HG03521 (cell line): ENCODE data around the gene F11R.
A peak's percentile ranks its signal among the peaks of the same experiment; 100 is the strongest.
"Not testable (repeated sequence)": the region's sequence is repeated elsewhere in the genome, so short reads cannot be mapped to it uniquely, and the experiment has no call there.

Experiments
- ATAC-seq: cut with Tn5 transposase; IDR thresholded peaks from one replicate; pipeline ENCODE4 v1.9.1; 2021; ENCODE audit warnings: mild to moderate bottlenecking, moderate library complexity; ENCODE audit not compliant: unreplicated experiment

The F11R gene

DNA sequence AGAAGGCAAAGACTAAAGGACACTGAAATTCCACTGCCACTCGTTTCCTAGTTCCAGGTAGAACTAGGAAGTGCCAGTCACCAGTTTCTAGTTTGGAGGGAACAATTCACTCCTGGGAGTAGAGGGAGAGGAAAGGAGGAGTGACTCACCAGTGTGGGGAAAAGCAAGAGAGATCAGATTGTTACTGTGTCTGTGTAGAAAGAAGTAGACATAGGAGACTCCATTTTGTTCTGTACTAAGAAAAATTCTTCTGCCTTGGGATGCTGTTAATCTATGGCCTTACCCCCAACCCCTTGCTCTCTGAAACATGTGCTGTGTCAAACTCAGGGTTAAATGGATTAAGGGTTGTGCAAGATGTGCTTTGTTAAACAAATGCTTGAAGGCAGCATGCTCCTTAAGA lies 4.3 kb downstream of the F11R start:
- ATAC-seq, result not testable (repeated sequence)

DNA sequence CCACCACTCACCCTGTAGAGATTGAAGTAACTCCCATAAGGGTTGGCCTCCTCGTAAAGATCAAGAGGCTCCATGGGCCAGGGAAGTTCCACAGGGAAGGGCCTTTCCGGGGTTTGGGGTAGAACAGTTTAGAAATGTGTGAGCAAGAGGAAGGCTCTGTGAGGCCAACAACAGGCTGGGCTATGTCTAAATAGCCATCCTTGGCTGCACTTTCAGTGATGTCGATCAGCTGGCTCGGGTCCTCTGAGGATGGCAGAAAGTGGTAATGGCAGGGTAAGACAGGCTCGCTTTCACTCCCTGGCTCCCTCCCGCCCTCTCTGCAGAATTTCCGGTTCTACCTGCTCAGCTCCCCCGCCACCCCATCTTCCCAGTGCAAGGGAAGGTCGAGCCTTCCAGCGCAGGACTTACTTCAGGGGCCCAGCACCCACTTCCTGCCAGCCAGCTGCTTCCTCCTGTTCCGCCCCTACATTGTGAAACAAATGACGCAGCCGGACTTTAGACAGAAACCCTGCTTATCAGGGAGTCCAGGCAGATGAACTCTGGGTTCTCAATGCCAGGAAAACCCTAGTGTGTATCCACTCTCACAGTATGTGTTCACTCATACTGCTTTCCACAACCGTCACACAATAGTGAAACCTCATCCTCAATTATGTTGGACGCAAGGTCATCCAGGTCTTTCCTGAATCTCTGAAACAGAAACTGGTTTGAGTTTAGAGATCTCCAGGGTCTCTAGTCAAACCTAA lies 7.3 kb downstream of the F11R start:
- peak; percentile 81 for ATAC-seq

DNA sequence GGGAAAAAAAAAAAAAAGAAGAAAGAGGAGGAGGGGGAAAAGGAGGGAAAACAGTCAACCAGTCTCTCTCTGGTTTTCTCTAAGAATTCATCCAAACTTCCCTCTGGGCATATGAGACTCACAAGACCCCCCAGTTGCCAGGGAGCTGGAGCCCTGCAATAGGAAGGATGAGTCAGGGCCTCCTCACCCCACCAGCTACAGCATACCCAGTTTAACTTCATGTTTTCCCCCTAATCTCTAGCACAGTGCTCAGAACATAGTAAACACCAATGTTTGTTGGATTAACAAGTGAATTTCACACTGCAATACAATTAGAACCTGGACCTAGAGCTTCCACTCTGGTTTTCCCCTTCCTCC lies 7.8 kb downstream of the F11R start:
- ATAC-seq, result no peak

DNA sequence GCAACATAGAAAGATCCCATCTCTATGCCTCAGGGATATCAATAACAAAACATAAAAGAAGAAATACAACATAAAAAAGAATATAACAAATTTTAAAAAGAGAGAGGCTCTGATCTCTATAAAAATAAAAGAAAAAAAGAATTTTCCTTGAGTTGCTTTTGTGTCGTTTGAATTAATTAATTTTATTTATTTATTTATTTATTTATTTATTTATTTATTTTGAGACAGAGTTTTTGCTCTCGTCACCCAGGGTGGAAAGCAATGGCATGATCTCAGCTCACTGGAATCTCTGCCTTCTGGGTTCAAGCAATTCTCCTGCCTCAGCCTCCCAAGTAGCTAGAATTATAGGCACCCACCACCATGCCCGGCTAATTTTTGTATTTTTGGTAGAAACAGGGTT lies 8.5 kb downstream of the F11R start:
- no peak for ATAC-seq

DNA sequence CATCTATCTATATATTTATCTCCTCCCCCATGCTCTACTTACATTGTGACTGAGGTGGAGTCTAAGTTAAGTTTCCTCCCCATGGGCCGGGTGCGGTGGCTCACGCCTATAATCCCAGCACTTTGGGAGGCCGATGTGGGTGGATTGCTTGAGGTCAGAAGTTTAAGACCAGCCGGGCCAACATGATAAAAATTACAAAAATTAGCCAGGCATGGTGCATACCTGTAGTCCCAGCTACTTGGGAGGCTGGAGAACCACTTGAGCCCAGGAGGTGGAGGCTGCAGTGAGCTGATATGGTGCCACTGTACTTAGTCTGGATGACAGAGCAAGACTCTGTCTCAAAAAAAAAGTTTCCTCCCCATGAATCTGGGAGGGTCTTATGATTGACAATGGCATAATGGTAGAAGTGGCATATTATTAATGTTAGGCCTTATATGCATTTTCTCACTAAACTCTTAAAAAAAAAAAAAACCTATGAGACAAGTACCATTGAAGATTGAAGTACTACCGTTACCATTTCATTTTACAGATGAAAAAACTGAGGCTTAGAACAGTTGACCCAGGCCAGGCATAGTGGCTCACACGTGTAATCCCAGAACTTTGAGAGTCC lies 11.2 kb downstream of the F11R start:
- no peak for ATAC-seq

DNA sequence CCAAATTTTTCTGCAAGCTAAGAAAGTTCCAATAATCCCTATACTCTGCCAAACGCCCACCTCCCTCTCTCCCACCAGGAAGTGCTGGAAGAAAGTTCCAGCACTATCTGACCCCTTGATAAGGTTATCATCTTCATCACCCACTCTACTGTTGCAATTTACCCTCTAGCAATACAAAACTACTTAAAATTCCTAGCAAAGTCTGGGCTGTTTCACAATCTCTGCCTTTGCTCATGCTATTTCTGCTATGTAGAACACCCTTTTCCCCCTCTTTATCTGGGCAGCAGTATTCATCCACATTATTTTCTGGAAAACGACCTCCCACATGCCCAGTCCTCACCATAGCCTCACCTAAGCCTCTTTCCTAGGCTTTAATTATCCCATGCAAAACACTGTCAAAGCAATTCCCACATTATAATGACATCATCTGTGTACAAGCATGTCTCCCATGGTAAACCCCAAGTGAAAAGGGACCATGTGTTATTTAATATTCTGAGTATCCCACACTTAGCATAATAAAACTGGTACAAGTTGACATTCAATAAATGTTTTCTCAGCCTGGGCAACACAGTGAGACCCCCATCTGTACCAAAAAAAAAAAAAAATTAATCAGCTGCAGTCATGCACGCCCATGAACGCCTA lies 12.0 kb downstream of the F11R start:
- ATAC-seq, result no peak

DNA sequence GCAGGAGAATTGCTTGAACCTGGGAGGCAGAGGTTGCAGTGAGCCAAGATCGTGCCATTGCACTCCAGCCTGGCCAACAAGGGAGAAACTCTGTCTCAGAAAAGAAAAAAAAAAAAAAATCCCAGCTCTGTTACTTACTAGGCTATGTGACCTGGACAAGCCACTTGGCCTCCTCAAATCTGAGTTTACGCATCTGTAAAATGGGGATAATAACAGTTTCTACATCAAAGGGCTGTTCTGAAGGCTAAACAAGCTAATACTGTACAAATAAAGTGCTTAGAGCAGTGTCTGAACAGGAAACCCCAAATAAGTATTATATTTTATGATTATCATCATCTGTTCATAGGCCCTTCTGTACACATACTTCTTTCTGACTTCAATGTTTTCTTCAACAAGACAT lies 13.6 kb downstream of the F11R start:
- no peak for ATAC-seq

DNA sequence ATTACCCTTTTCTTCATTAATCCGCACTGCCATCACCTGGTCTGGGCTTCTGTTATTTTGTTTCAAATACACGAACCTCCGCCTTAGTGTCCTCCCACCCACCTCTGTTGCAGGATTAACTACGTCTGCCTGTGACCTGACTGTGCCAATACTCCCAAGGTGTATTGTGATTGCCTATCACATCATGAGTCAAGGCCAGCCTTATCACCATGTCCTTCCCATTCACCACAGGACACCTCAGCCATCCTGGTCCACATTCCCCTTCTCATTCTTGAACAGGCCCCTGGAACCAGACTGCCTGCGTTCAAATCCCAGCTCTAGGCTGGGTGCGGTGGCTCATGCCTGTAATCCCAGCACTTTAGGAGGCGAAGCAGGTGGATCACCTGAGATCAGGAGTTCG lies 14.4 kb downstream of the F11R start:
- no peak for ATAC-seq

DNA sequence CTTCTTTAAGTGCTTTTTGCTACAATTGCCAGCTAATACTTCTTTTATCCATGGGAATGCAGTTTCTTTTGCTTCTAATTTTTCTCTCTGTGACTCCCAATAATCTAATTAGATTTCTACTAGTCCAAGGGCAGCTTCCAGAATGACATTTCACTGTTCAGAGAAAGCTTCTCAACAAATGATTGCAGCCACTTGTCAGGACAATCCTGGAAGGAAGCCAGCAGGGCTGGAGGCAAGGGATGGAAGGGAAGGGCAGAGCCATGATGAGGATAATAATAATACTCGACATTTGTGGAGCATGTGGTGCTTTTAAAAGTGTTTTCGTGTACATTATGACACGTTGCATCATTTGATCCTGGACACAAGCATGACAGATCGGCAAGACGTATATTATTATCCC lies 19.4 kb downstream of the F11R start:
- no peak for ATAC-seq

DNA sequence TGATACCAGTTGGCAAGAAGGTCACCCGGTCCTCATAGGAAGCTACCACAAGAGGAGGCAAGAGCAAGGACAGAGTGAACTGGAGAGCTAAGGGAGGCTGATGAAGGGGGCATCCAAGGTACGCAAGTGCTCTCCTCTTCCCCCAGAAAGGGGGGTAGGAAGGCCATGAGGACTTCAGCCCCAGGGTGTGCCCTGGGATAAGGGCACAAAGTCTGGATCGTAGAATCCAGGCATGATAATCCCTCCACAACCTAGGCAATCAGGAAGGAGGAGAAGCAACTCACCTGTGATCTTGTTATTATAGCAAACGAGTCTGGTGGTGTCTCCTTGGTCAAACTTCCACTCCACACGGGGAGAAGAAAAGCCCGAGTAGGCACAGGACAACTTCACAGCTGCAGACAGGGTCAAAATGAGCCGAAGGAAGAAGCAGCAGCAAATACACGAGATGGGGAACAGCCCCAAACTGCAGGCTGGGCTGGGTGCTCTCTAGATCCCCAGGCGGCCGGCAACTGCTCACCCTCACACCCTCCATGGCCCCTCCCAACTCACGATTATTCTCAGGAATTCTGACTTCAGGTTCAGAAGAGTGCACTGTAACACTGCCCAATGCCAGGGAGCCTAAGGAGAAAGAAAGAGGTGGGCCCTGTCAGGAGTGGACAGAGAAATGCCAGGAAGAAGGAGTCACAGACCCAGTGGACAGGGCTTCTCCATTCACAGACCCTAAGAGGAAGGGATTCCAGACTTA lies 20.0 kb downstream of the F11R start:
- no peak for ATAC-seq

DNA sequence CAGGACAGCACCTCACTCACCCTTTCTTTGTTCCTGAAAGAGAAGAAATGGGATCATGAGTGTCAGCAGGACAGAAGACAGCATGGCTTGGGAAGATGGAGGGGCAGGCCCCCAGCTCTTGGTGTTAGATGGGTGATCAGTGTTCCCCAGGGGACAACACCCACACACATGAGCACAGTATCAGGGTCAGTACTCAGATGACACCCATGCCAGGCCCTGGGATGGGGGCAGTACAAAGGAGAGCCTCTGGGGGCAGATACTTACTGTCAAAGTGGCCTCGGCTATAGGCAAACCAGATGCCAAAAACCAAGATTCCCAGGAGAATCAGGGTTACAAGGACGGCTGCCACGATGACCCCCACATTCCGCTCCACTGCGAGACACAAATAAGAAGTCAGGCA lies 21.6 kb downstream of the F11R start:
- ATAC-seq, result no peak

DNA sequence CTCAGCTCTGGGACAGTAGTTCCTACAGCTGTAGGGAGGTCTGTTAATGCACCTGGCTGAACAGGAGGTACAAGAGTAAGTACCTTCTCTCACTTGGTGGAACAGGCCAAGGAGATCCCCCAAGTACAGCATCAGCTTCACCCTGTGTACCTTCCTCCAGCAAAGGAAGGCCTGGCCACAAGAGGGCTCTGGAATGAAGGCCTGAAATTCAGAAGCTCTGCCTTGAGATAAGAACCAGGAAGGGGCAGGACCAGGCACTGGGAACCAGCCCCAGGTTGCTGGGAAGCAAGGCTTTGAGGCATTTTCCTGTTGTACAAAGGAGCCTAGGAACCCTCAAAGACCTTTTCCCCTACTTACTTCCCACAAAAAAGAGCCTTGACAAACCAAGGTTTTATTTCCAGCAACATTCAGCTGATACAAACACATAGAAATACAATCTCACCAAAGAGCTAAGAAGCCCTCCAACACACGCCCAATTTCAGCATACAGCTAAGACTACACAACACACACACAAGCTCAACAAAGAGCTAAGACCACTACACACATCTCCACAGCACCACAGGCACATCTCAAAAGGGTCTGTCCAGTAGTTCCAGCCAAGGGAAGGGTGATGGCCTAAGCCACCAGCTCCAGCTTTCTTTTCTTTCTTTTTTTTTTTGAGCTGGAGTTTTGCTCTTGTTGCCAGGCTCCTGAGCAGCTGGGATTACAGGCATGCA lies 23.5 kb downstream of the F11R start:
- ATAC-seq, result no peak

DNA sequence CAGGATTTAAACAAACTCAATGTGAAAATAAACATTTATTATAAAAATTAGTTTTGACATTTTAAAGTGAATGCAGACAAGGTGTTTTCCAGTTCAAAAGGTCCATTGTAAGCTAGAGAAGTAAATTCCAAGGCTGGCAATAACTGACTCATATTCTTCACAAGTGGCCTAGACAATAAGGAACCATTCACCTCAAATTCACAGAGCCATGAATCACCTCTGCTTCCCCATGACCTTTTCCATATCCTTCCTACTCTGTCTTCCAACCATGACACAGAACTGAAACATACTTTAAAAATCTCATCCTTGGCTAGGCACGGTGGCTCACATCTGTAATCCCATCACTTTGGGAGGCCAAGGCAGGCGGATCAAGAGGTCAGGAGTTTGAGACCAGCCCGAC lies 24.8 kb downstream of the F11R start:
- ATAC-seq, result no peak

DNA sequence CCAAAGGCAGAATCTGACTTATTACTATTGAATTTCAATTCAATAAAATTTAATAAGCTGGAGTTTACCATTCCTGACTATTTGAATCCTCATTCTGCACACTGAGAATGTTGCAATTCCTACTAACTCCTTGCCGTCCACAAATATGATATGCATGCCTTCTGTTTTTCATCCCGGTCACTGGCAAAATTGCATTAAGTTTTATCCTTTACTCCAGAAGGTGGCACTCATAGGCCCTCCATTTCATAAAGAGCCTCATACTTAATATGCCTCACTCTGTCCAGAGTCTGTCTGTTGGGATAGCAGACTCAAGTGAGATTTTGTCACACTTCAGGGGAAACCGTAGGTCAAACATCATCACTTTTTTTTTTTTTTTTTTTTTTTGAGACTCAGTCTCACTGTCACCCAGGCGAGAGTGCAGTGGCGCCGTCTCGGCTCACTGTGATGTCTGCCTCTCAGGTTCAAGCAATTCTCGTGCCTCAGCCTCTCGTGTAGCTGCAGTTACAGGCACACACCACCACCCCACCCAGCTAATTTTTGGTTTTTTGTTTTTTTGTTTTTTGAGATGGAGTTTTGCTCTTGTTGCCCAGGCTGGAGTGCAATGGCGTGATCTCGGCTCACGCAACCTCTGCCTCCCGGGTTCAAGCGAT lies 27.3 kb downstream of the F11R start:
- ATAC-seq, result no peak

DNA sequence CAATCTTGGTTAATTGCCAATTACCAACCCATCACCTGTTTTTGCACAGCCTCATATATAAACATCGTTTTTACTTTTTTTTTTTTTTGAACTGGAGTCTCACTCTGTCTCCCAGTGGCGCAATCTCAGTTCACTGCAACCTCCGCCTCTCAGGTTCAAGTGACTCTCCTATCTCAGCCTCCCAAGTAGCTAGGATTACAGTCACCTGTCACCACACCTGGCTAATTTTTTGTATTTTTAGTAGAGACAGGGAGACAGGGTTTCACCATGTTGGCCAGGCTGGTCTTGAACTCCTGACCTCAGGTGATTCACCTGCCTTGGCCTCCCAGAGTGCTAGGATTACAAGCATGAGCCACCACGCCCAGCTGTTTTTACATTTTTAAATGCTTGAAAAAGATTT lies 28.9 kb downstream of the F11R start:
- not testable (repeated sequence) for ATAC-seq

DNA sequence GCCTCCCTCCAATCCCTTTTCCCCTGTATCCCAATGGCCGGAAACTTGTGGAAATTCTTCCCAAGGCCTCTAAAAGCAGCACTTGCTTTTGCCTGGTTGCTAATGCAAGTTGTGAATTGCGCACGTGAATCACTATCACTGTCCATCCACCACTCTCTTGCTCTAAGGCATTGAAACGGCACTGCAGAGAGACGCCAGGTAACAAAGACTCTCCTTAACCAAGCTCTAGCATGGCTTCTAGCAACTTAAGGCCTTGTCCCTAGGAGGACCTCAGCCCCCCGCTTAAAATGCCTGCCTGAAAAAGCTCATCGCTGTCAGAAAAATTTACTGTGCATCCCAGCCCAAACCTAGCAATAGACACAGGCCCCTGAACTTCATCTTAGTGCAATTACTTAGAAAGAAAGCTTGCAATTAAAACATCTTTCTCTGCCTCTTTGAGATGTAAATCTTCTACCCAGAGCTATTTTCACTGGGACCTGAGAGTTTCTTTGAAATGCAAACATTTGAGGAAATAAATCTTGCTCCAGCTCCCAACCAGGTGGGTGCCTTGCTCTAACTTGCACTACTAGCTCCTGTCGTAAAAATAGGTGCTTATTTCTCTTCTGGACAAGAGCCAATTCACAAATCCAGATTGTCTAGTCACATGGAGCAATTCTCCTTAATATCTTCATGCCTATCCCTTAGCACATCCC lies 33.4 kb downstream of the F11R start:
- no peak for ATAC-seq

DNA sequence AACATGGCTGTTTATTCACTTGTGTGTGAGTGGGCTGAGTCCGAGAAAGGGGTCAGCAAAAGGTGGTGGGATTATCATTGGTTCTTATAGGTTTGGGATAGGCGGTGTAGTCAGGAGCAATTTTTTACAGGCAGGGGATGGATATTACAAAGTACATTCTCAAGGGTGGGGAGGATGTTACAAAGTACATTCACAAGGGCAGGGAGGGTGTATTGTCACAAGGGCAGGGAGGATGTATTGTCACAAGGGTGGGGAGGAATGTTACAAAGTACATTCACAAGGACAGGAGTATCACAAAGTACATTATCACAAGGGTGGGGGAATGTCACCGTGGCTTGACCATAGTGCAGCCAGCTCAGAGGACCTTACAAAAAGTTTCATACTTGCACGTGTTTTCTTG lies 35.2 kb downstream of the F11R start:
- ATAC-seq, result no peak

DNA sequence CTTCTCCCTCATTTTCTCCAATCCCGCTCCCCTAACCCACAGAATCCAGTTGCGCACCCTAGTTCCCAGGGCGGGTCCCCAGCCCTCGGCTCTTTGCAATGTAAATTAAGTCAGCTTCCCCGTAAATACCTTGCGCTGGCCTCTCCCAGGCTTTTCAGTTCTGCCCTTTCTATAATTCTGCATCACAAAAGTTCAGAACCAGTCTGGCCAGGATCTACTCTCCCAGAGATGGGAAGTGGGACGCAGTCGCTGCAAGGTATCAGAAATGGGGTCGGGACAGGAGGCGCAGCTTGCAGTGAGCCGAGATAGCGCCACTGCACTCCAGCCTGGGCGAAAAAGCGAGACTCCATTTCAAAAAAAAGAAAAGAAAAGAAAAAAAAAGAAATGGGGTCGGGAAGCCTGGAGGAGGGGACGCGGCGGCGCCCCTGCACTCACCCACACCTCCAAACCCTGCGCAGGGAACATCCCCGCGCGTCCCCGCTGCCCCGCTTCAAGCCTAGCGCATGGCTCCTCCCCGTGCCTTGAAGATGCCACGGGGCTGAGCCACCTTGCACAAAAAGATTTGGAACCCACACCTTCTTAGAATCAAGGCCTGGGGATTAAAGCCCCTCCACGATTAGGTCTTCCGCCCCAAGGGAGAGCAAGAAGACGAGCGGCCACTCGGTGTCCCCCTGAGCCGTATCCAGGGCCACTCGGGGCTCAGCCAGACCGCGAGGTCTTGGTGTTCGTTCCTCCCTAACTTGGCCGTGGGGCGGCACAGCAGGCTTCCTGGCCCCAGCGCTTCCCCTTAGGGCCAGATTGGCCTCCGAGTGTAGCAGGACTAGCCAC lies 39.2 kb downstream of the F11R start:
- no peak for ATAC-seq

DNA sequence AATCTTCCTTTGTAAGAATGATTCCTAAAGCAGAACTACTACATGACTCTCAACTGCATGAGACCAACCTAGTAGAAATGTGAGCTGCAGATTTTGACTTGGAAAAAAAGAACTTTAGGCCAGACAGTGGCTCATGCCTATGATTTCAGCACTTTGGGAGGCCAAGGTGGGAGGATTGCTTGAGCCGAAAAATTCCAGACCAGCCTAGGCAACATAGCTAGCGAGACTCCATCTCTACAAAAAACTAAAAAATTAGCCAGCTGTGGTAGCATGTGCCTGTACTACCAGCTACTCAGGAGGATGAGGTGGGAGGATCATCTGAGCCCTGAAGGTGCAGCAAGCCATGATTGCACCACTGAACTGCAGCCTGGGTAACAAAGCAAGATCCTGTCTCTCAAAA lies 41.7 kb downstream of the F11R start:
- no peak for ATAC-seq
